RPMI8226 (cell line): ENCODE data around the gene NDRG4.
A peak's percentile ranks its signal among the peaks of the same experiment; 100 is the strongest.

Source experiments
- DNase-seq: peaks from one replicate; pipeline ENCODE4 v3.0.0-alpha.2; 2015

NDRG4 gene

GRCh38 chr16:58497468-58497867 lies 2.5 kb upstream of the NDRG4 start:
- DNase-seq, result peak; percentile 50

DNA sequence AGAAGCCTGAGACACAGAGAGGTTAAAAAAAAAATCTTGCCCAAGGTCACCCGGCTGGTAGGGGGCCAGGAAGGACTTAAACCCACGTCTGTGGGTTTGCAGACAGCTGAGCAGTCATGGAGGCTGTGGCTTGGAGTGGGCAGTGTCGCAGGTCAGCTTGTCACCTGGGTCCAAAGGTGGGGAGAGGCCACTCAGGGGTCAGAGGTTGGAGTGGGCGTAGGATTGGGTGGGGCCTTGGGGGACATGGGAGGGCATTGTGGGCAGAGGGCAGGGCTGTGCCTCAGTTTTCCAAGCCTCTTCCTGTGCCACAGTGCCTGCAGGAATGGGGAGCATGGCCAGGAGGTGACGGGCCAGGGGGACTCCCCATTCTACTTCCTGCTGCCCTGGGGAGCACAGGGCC lies 2.0 kb upstream of the NDRG4 start:
- DNase-seq, result no peak

DNA sequence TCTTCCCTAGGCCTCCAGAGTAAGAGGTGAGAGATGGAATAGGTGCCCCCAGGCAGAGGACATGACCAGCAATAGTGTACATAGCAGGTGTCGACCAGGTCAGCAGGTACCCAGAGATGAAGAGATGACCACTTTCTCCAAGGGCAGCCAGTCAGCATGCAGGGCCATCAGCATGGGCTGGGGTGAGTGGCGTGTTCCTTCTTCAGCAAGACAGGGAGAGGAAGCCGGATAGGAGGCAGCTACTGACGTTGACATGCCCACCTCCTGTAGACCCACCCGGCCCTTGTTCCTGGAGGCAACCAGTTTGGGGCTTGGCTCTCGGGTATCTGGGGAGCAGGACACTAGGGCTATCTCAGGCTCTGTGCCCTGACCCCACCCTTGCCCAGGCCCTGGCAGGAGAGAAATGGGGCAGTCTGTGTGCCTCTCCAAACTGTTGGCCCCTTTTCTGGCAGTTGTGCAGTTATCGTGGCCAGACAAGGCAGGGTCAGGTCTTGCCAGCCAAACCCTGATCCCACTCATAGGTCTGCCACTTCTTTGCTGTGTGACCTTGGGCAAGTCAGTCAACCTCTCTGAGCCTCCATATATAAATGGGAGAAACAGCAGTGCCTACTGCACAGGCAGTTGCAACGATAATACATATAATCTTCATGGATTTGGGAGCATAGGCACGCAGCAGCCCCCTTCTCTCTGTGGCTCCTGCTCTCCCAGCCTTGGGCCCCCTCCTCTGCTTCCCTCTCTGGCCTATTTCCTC lies 1.4 kb upstream of the NDRG4 start:
- DNase-seq, result no peak

DNA sequence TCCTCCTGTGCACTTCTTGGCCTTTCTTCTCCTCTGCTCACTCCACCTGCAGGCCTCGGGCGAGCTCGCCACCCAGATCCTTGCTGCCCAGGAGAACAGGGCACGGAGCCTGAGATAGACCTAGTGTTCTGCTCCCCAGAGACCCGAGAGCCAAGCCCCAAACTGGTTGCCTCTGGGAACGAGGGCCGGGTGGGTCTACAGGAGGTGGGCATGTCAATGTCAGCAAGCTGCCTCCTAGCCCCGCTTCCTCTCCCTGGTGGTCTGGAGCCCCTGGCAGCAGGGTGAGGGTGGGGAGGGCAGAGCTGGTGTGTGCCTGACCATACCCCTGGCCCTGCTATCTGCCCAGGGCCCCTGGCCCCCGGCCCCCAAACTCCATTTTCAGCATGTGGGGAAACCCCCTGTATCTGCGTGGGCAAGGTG lies 841 bp upstream of the NDRG4 start:
- no peak for DNase-seq

GRCh38 chr16:58500430-58501241 lies 693 bp downstream of the NDRG4 start:
- no peak for DNase-seq

GRCh38 chr16:58501242-58502131 lies 1.5 kb downstream of the NDRG4 start:
- peak; percentile 62 for DNase-seq

DNA sequence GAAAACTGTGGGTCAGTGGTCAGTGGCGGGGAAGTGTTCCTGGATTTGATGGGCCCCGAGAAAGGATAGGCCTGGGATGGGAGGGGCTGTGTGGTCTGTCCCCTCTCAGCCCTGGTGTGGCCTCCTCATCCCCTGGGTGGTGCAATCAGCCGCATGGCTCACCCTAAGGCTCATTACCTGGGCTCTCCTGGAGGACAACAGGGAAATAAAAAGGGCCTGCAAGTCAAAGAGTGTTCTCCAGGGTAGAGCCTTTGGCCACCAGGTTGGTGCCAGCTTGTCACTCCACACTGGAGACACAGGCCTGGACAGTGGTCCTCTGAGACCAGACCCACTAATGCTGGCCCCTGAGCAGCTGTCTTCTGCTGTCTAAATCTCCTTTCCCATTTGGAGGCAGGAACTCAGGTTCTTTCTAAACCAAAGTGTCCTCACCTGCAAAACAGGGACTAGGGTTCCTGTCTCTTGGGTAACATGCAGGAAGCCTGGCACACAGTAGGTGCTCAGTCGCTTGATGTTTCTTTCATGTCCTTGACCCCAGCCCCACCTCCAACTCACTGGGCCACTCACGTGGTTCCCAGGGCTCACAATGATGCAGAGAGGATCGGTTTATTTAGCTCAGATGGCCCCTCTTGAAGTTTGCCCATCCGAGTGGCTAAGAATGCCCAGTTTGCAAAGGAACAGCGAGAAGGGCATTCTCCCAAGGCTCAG lies 2.4 kb downstream of the NDRG4 start:
- DNase-seq, result no peak

DNA sequence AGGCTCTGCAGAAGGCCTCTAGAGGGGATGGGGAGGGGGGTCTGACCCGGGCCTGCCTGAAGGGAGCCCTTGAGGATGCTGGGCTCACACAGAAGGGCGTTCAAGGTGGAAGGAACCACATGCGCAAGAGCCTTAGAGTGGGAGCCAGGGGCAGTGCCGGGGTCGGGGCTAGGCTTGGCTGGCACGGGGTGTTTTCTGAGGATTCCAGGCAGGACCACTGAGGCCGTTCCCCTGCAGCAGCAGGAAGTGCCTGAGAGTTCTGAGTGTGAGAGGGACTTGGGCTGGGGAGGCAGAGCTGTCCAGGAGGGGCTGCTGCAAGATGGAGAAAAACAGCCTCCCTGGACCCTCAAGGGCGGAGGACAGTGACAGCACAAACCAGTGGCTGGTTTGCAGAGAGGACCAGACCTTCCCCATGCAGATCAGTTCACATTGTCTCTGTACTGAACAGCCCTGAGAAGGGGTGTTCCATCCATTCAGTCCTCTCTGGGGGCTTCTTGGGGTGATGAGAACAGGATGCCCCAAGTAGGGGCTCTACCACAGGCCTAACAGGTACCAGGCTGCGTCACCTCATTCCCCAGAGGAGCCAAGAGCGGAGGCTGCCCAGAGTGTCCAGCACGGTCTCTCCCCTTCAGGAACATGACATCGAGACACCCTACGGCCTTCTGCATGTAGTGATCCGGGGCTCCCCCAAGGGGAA lies 3.4 kb downstream of the NDRG4 start:
- DNase-seq, result no peak

DNA sequence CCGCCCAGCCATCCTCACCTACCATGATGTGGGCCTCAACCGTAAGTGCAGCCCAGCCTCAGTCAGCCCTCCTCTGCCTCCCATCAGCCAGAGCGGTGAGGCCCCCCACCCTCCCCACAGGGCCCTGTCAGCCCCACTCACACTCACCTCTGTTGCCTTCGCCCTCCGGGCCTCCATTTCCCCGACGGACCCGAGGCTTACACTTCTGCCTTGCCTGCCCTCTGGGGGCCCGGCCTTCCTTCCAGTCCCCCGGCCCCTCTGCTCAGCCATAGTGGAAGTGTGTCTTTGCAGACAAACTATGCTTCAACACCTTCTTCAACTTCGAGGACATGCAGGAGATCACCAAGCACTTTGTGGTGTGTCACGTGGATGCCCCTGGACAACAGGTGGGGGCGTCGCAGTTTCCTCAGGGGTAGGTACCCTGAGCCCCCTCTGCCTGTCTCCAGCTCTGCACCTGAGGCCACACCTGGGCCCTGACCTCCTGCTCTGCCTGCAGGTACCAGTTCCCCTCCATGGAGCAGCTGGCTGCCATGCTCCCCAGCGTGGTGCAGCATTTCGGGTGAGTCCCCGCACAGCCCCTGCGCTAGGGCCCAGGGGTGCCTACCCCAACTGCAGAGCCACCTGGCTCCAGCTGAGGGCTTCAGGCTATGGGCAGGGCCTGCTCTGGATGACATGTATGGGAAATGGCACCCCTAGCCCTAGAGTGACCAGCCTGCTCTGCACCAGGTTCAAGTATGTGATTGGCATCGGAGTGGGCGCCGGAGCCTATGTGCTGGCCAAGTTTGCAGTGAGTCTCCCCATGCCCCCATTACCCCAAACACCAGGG lies 4.1 kb downstream of the NDRG4 start:
- DNase-seq, result no peak

DNA sequence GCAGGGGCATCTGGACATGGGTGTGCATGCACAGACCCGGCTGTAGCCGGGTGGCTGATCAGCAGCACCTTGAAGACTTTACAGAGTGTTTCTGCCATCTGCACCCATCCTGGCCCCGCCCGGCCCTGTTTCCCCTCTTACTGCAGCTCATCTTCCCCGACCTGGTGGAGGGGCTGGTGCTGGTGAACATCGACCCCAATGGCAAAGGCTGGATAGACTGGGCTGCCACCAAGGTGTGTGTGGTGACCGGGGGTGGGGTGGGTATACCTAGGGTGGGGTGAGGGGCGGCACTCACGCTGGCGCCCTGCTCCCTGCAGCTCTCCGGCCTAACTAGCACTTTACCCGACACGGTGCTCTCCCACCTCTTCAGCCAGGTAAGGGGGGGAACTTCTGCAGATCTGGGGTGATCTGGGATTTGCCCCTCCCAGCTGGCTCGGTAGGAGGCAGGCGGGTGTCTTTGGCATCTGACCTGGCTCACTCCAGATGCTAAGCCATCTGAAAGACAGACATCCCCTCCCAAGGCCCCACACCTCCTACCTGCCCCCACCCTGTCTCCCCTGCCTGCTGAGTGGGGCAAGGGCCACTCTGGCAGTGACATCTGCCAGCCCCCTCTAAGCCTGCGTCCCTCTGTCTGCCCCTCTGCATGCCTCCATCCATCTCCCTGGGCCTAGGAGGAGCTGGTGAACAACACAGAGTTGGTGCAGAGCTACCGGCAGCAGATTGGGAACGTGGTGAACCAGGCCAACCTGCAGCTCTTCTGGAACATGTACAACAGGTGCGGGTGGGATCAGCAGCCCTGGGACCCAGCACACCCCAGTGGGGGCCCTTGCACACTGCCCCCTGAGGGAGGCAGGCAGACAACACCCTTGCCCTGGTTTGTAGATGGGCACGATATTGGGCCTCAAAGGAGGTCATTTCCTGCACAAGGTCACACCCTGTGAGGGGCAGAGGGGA lies 6.6 kb downstream of the NDRG4 start:
- no peak for DNase-seq

- no peak for DNase-seq
These were observed 7.4 kb downstream of the NDRG4 start for GRCh38 chr16:58507195-58507962.

DNA sequence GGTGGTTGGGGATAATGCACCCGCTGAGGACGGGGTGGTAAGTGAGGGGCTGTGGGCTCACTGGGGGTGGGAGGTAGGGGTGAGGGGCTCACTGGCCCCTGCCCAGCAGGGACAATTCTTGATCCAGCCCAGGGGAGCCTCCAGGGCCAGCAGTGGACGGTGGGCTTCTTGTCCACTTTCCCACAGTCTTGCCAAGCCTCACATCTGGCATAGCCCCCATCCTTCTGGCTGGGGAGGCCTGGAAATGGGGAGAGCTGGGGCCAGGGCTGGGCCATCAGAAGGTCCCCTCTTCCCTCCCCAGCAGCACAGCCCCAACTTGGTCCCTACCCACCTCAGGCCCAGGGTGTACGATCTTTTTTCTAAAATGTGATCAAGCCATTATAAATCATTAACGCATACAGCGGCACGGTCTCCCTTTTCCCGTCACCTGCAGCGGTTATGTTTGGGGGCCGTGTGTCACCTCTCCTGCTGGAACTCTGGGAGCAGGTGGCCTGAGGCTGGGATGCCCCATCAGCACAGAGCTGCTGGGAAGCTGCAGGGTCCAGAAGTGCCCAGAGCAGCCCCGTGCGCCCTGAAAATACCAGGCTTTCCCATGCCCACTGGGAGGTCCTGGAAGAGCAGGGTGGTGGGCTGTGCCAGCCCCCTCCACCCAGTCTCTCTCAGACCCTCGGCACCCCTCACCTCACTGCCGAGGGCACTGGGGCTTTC lies 8.2 kb downstream of the NDRG4 start:
- DNase-seq, result no peak

- DNase-seq, result no peak
These were observed 8.8 kb downstream of the NDRG4 start for GRCh38 chr16:58508671-58509251.

DNA sequence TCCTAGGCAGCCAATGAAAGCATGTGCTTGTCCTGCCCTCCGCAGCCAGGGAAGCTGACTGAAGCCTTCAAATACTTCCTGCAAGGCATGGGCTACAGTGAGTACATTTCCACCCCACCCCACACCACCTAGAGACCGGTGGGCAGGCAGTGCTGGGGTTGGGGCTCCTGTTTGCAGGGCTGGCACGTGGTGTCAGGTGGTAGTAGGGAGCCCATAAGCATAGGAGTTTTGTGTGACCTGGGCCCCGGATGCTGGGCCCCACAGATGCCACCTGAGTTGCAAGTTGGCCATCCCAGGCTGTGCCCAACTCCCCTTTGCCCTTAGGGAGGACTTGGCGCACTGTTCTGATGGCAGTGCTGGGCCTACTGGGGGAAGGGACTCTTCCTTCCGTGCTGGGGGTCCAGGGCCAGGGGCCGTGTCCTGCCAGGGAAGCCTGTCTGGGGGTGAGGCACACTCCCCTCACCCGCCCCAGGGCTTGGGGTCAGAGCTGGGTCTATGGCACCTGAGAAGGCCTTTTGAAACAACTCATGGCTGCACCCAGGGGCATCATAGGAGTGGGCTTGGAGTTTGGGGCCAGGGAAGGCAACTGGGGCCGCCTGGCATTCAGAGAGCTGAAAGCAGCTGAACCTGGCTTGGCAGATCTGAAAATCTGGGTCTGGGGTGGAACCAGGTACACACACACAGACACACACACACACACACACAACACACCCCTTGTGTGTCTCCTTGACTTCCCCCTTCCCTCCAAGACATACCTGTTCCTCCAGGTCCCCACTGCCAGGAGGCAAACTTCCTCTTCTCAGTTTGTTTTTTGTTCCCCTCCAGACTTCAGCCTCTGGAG lies 9.5 kb downstream of the NDRG4 start:
- no peak for DNase-seq

DNA sequence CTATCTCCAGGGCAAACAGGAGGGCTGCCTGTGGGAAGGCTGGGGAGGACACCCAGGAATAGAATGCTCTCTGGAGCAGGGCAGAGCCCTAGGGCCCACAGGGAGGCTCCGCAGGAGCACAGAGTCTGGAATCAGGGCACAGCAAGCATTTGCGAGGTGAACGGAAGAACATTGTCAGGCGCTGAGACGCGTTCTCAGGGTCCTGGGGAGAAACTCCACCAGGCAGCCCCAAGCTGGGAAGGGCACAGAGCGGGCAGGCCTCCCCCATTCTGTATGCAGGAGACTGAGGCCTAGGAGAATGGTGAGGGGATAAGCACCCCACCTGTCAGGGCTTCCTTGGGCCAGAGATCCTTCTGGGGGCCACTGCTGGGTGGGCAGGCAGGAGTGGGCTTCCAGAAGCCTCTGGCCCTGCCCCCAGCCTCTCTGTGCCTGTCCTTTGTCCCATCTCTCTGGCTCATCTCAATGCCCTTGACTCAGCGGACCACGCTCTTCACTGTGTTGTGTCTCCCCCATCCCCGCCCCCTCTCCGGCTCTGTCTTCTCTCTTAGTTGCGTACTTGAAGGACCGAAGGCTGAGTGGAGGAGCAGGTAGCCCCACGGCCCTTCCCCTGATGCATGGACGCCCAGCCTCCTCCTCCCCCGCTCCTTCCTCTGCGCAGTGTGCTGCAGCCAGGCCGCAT lies 10.3 kb downstream of the NDRG4 start:
- DNase-seq, result no peak
